Lower lobe of right lung (tissue), 2 donors: ENCODE data around the gene TXNDC2. TPM values are rescaled to one million over a fixed set of nuclear protein-coding genes. Genes with fewer than 3 reads are reported as not detected.

Experiments
- ATAC-seq, 2 donors: fragments of 200-7000 bp; cut with Tn5 transposase; one replicate each; pipeline ENCODE4 v1.9.1; 2020 to 2022; ENCODE audit warnings: mild to moderate bottlenecking in 2 of 2, moderate library complexity in 2 of 2
- DNase-seq: peaks from one replicate; pipeline ENCODE4 v3.0.0-alpha.2; 2020
- H3K27ac ChIP-seq: fragments of 200-600 bp; one replicate; pipeline ENCODE4 v1.8.0; 2022
- H3K27me3 ChIP-seq: fragments of 200-600 bp; one replicate; pipeline ENCODE4 v1.8.0; 2022; ENCODE audit warnings: low read depth
- H3K36me3 ChIP-seq: fragments of 200-600 bp; one replicate; pipeline ENCODE4 v1.8.0; 2022; ENCODE audit warnings: mild to moderate bottlenecking
- H3K4me1 ChIP-seq: fragments of 200-600 bp; one replicate; pipeline ENCODE4 v1.8.0; 2022
- H3K4me3 ChIP-seq: fragments of 200-600 bp; one replicate; pipeline ENCODE4 v1.8.0; 2022; ENCODE audit warnings: mild to moderate bottlenecking
- H3K9me3 ChIP-seq: fragments of 200-600 bp; one replicate; pipeline ENCODE4 v1.8.0; 2022
- intact Hi-C: fragments of 100-400 bp; cut with DNase I; formaldehyde crosslinking; loops from one replicate; pipeline ENCODE4 v1.11.0; 2022
- total RNA-seq: library from RNA; stranded (reverse); fragmentation: NEBNext Ultra II Directional; extraction: Animal tissue kit (Norgen Biotek cat#: 25700); gene quantifications from one replicate; pipeline ENCODE4 v1.2.1, GENCODE V29; 2021
- TF ChIP-seq, protein P1 (sequence below): fragments of 200-600 bp; IDR thresholded peaks from one replicate; pipeline ENCODE4 v1.8.0; 2022; ENCODE audit warnings: antibody characterized with exemption, mild to moderate bottlenecking
- donor health status: DM: no; HTN: yes; CAD: no; lungs with severe emphysema.

The TXNDC2 gene
- total RNA-seq, 1 donor from 2014 or later = 0.12 TPM

DNA sequence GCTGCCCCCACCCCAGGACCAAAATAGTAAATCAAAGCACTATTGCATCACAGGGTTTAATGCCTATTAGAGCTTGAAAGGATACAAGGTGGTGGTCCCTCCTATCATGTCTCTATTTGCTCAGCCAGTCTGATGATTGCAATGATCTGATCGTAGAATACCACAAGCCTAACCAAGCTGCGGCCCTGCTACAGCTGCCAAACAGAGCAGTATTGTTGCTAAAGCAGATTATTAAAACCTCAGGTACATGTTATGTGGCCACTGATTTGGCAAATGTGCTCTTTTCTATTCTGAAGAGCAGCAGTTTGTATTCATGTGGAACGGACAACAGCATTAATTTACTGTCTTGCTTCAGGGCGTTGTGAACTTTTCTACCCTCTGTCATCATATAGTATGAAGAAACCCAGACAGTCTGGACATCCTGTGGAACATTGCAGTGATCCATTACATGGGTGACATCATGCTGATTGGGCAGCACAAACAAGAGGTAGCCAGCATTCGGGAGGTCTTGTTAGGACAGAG is 19.7 kb downstream of the TXNDC2 start:
- Histone ChIP-seq H3K9me3 (no peaks in the 10 kb centered on the region), H3K4me1 (peaks cover under 1% of the 10 kb centered on the region), H3K27me3 (no peaks in the 10 kb centered on the region), H3K36me3 (no peaks in the 10 kb centered on the region), H3K4me3 (no peak overlapping the region), H3K27ac (no peak overlapping the region)
- intact Hi-C loops = no loop called here
- DNase-seq (no peak), ATAC-seq (peak; percentile 53 to 70)
- TF ChIP-seq, protein P1, sequence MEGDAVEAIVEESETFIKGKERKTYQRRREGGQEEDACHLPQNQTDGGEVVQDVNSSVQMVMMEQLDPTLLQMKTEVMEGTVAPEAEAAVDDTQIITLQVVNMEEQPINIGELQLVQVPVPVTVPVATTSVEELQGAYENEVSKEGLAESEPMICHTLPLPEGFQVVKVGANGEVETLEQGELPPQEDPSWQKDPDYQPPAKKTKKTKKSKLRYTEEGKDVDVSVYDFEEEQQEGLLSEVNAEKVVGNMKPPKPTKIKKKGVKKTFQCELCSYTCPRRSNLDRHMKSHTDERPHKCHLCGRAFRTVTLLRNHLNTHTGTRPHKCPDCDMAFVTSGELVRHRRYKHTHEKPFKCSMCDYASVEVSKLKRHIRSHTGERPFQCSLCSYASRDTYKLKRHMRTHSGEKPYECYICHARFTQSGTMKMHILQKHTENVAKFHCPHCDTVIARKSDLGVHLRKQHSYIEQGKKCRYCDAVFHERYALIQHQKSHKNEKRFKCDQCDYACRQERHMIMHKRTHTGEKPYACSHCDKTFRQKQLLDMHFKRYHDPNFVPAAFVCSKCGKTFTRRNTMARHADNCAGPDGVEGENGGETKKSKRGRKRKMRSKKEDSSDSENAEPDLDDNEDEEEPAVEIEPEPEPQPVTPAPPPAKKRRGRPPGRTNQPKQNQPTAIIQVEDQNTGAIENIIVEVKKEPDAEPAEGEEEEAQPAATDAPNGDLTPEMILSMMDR = no peak

DNA sequence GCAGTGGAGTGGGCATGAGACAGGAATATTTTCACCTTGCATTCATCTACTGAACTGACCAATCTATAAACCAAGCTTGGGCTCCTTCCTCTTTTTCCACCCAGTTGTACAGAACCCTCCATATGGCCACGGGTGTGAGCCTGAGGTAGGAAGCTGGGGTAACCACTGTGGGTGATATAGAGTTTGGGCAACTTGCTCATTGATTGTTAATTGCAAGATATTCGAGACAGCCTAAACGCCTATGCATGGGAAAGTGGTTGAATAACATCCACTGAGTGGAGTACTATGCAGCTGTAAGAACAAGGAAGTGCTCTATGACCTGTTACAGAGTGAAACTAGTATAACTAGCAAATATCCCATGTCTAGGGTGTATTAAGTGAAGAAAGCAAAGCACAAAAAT is 20.7 kb downstream of the TXNDC2 start:
- no peaks in the 10 kb centered on the region for H3K27me3 ChIP-seq

DNA sequence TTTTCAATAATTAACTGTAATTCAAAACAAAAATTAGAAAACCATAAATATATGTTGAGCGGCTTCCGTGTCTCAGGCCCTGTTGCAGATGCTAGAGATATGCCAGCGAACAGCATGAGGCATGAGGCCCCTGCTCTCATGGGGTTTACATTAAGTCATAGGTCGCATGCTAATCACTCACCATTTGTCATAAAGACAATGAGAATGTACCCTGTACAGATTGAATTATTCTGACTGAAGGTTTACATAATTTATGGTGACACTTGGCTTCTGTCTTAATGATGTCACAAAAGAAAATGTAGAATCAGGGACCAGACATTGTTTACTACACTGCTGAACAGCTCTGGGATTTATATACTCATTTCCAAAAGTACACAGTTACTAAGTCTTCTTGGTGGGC is 22.1 kb downstream of the TXNDC2 start:
- DNase-seq (no peak), ATAC-seq (no peak)

More for the DNA sequence above, 20.7 kb downstream of the TXNDC2 start:
- intact Hi-C loops = no loop called here
- ATAC-seq (peak; percentile 72 to 79), DNase-seq (no peak)
- Histone ChIP-seq H3K4me3 (no peak overlapping the region), H3K27ac (no peak overlapping the region), H3K9me3 (no peaks in the 10 kb centered on the region), H3K4me1 (peaks cover 4% of the 10 kb centered on the region), H3K36me3 (no peaks in the 10 kb centered on the region)
- TF ChIP-seq, protein P1 = no peak

DNA sequence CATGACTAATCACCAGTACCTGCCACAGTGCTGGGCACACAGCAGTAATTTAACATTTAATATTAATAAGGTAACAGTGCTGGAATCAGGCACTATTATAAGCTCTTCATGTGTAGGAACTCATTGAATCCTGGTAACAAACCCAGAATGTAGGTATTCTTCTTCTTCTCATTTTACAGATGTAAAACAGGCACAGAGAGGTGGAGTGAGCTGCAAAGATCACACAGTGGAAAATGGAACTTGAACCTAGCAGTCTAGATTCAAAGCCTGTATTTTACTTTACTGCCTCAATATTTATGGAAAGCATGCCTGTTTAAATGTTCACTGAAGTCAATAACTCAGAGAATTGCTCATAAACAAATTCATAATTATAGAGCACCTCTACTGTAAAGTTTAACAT is 24.3 kb downstream of the TXNDC2 start:
- peaks cover 11% of the 10 kb centered on the region for H3K4me1 ChIP-seq
- DNase-seq = no peak
- H3K9me3 ChIP-seq = no peaks in the 10 kb centered on the region
- H3K27ac ChIP-seq = no peak overlapping the region
- TF ChIP-seq, protein P1 = no peak
- intact Hi-C loops = no loop called here
- H3K4me3 ChIP-seq = no peak overlapping the region
- no peak for ATAC-seq
- H3K36me3 ChIP-seq = no peaks in the 10 kb centered on the region
- H3K27me3 ChIP-seq = no peaks in the 10 kb centered on the region

More for the DNA sequence above, 22.1 kb downstream of the TXNDC2 start:
- TF ChIP-seq, protein P1 = no peak
- no peak overlapping the region for H3K27ac ChIP-seq
- peaks cover 9% of the 10 kb centered on the region for H3K4me1 ChIP-seq
- intact Hi-C loops = no loop called here
- no peaks in the 10 kb centered on the region for H3K27me3 ChIP-seq
- H3K4me3 ChIP-seq = no peak overlapping the region
- H3K9me3 ChIP-seq = no peaks in the 10 kb centered on the region
- H3K36me3 ChIP-seq = no peaks in the 10 kb centered on the region

DNA sequence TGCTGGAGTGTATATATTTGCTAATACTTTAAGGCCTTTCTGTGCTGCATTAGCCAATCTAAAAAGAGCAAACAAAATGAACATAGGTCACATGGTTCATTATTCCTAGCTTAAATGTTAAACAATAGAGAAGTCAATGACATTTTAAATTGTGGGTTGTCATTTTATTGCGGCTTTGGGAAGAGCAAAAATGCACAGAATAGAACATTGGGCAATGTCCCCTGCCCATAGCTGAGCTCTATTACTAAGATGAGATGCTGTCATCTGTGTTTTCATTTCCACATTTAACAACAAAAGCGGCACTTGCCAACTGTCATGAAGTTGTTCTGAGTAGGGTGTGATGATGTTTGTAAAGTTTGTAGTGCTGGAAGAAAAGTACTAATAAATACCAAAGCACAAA is 24.9 kb downstream of the TXNDC2 start:
- intact Hi-C loops = no loop called here

More for the DNA sequence above, 24.9 kb downstream of the TXNDC2 start:
- H3K36me3 ChIP-seq = no peaks in the 10 kb centered on the region
- no peaks in the 10 kb centered on the region for H3K27me3 ChIP-seq
- H3K4me1 ChIP-seq = peaks cover 11% of the 10 kb centered on the region
- H3K9me3 ChIP-seq = no peaks in the 10 kb centered on the region
- H3K4me3 ChIP-seq = no peak overlapping the region
- TF ChIP-seq, protein P1 = no peak
- no peak overlapping the region for H3K27ac ChIP-seq
- no peak for ATAC-seq
- DNase-seq = no peak
